ENCODE measurements around the gene MRTFB.
A peak's percentile ranks its signal among the peaks of the same experiment; 100 is the strongest.
"Not testable (repeated sequence)": the region's sequence is repeated elsewhere in the genome, so short reads cannot be mapped to it uniquely, and the experiment has no call there.

Gene MRTFB

DNA sequence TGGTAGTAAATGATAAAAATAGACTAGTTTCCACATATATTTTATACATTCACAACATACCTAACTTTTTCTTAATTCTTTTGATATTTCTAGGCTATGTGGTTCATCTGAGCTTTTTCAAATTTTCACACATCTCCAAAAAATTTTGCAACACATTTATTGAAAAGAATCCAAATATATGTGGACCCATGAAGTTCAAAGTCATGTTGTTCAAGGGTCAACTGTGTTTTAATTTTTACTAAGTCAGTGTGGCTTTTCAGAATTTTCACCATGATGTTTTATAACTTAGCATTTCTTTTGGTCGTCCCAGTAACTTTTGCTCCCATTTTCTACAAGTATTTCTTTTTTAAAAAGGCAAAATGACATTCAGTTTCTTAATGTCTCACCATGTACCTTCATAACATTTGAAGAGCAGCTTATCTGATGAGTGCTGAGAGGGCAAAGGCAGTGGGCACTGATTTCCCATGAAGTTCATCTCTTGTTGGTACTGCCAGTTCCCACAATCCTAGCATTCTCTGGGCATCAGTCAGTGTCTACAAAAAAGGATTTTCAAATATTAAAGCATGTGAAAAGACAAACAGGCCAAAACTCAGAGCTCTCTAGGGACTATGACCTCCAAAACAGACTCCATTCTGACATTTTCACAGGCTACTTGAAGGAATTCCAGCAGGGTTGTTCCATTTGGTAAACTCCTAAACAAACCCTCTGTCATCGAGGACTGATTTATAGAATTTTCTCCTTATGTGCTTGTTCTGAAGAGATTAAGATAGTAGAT lies 80.3 kb downstream of the MRTFB start:
- H3K27ac Mint-ChIP-seq = no peak overlapping the region
- H3K4me3 Mint-ChIP-seq = no peak overlapping the region
- no peaks in the 10 kb centered on the region for H3K36me3 Mint-ChIP-seq (ENCODE audit: low read depth)
- H3K4me1 Mint-ChIP-seq (ENCODE audit: low read depth) = no peaks in the 10 kb centered on the region
- no peaks in the 10 kb centered on the region for H3K9me3 Mint-ChIP-seq
- H3K27me3 Mint-ChIP-seq (ENCODE audit: low read depth) = no peaks in the 10 kb centered on the region

DNA sequence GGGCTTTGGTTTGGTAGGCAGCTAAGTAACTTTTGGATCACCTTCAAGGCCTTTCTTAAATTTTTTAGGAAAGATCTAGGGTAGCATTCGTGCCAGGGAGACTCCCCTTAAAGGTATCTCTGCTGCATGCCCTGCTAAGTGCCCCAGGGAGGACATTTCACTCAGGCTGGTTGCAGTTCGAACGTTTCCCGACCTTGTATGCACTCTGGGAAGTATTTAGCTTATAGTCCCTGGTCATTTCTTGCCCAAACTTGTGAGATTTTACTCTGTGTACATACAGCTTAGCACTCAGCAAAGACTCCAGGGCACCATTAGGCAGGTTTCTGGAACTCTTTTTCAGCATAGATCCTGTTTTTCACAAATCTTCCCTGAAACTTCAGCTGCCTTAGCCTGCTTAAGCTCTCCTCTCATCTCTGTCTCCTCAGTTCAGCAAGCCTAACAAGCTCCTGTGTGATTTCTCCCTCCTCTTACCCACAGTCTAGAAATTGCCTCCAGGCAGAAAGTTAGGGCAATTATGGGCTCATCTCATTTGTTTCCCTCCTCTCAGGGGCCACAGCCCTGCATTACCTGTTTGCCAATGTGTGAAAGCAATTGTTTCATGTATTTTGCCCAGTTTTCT lies 84.6 kb downstream of the MRTFB start:
- no peaks in the 10 kb centered on the region for H3K4me1 Mint-ChIP-seq (ENCODE audit: low read depth)
- H3K27ac Mint-ChIP-seq = no peak overlapping the region
- no peaks in the 10 kb centered on the region for H3K36me3 Mint-ChIP-seq (ENCODE audit: low read depth)
- no peaks in the 10 kb centered on the region for H3K27me3 Mint-ChIP-seq (ENCODE audit: low read depth)
- no peak overlapping the region for H3K4me3 Mint-ChIP-seq
- no peaks in the 10 kb centered on the region for H3K9me3 Mint-ChIP-seq

DNA sequence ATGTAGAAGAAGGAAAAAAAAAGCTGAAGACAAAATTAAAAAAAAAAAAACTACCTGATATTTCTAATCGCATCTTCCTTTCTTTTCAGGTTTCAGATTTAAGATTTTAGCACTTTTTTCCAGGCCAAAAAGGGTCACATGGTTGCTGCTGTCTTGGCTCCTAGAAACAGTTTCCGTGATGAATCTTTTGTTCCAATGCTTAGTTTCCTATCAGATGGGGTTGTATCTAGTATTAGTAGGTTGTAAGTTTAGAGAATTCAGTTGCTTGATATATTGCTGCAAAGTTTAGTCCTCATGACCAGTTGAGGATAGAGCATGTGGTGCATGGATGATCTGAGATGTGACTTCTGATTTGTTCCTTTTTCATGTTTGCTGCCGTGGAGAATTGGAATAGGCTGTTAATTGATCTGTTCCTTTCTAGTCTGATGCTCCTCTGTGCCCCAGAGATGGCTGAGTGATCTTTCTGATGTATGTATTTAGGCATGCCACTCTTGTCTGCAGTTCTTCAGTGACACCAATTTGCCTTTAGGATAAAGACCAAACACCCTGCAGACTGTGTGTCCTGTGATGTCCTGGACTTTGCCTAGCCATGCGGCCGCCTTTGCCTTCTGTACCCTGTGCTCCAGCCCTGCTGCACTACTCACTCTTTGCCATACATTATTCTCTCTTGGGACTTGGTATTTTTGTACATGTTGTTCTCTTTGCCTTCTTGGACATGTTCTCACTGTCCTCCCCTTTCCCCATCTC lies 94.0 kb downstream of the MRTFB start:
- Mint-ChIP-seq H3K4me1 (ENCODE audit: low read depth) (peaks cover 3% of the 10 kb centered on the region), H3K27me3 (ENCODE audit: low read depth) (no peaks in the 10 kb centered on the region), H3K36me3 (ENCODE audit: low read depth) (no peaks in the 10 kb centered on the region), H3K4me3 (no peak overlapping the region), H3K27ac (no peak overlapping the region), H3K9me3 (no peaks in the 10 kb centered on the region)

DNA sequence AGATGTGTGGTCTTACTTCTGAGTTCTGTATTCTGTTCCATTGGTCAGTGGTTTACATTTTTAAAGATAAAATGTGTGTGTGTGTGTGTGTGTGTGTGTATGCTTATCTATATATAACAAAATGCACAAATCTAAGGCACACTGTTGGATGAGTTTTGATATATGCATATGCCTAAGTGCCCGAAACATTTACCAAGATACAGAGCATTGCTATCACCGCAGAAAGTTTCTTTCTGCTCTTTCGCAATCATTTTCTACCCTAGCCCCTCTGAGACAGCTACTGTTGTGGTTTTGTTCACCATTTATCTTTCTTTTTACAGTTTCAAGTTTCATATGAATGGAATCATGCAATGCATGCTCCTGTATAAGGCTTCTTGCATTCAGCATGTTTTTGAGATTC lies 97.0 kb downstream of the MRTFB start:
- H3K4me1 Mint-ChIP-seq (ENCODE audit: low read depth) = peaks cover 3% of the 10 kb centered on the region
- no peaks in the 10 kb centered on the region for H3K36me3 Mint-ChIP-seq (ENCODE audit: low read depth)
- no peaks in the 10 kb centered on the region for H3K27me3 Mint-ChIP-seq (ENCODE audit: low read depth)
- H3K27ac Mint-ChIP-seq = no peak overlapping the region
- H3K4me3 Mint-ChIP-seq = no peak overlapping the region
- no peaks in the 10 kb centered on the region for H3K9me3 Mint-ChIP-seq

DNA sequence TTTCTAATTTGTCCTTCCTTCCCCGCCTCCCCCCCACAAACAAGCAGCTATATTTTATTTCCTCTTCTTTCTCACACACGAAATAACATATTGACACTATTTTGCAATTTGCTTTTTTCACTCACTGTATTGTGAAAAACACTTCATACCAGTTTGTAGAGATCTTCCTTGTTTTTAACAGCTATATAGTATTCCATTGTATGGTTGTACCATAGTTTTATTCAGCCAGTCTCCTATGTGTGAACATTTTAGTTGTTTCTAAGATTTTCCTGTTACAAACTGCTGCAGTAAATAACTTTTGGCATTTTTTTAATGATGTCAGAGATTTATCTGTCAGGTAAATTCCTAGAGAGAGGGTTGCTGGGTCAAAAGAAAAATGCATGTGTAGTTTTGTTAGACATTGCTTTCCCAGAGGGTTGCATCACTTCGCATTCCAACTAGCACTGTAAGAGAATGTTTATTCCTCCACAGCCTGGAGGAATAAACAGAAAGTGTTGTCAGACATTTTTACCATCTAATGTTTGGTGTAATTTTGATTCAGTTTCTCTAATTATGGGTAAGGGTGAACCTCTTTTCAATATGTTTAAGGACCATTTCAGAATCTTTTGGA lies 101.2 kb downstream of the MRTFB start:
- Mint-ChIP-seq H3K9me3 (no peaks in the 10 kb centered on the region), H3K27me3 (ENCODE audit: low read depth) (no peaks in the 10 kb centered on the region), H3K36me3 (ENCODE audit: low read depth) (no peaks in the 10 kb centered on the region), H3K4me3 (no peak overlapping the region), H3K4me1 (ENCODE audit: low read depth) (no peaks in the 10 kb centered on the region), H3K27ac (no peak overlapping the region)

DNA sequence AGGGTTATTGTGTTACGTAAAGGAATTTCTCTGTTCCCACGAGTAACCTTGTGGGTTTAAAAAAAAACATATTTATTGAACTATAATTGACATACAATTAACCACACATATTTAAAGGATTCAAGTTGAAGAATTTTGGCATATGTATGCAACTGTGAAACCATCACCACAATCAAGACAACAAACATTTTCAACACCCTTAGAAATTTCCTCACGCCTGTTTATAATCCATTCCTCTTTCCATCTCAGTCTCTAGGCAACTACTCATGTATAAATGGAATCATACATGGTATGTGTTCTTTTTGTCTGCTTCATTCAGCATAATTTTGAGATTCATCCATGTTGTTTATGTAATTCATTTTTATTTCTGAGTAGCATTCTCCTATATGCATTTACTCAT lies 104.0 kb downstream of the MRTFB start:
- Mint-ChIP-seq H3K27me3 (ENCODE audit: low read depth) (no peaks in the 10 kb centered on the region), H3K36me3 (ENCODE audit: low read depth) (no peaks in the 10 kb centered on the region), H3K4me3 (no peak overlapping the region), H3K27ac (no peak overlapping the region), H3K4me1 (ENCODE audit: low read depth) (no peaks in the 10 kb centered on the region), H3K9me3 (no peaks in the 10 kb centered on the region)

DNA sequence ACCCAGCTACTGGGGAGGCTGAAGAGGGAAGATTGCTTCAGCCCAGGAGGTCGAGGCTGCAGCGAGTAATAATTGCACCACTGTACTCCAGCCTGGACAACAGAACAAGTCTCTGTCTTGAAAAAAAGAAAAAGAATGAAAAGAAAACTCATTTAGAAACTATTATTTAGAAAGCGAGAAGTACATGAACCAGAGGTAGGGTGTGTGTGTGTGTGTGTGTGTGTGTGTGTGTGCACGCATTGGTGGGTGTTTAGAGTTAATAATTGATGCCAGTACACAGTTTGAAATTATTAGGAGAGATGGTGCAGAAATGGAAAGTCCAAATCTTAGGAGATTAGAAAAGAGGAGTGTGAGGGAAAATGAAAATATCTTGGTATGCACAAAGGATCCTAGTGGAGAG lies 106.6 kb downstream of the MRTFB start:
- Mint-ChIP-seq H3K27ac (no peak overlapping the region), H3K4me1 (ENCODE audit: low read depth) (no peaks in the 10 kb centered on the region), H3K36me3 (ENCODE audit: low read depth) (no peaks in the 10 kb centered on the region), H3K4me3 (no peak overlapping the region), H3K9me3 (no peaks in the 10 kb centered on the region), H3K27me3 (ENCODE audit: low read depth) (no peaks in the 10 kb centered on the region)

DNA sequence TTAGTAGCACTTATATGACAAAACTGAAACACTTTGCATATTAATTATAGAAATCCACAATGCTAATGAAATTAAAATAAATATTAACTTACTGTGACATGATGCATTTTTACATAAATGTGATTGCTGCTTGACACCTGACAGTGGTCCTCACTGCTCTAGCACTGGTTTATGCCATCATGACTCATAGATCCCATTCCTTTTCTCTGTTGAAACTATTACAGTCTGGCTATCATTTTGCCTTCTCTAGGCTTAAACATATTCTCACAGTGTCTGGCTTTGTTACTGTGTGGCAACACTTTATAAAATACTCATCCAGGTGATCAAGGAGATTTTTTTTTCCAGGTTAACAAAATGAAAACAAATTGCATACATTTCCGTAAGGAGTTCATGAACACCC lies 108.0 kb downstream of the MRTFB start:
- H3K9me3 Mint-ChIP-seq = no peaks in the 10 kb centered on the region
- H3K4me3 Mint-ChIP-seq = no peak overlapping the region
- H3K36me3 Mint-ChIP-seq (ENCODE audit: low read depth) = no peaks in the 10 kb centered on the region
- no peaks in the 10 kb centered on the region for H3K4me1 Mint-ChIP-seq (ENCODE audit: low read depth)
- no peaks in the 10 kb centered on the region for H3K27me3 Mint-ChIP-seq (ENCODE audit: low read depth)
- H3K27ac Mint-ChIP-seq = no peak overlapping the region

DNA sequence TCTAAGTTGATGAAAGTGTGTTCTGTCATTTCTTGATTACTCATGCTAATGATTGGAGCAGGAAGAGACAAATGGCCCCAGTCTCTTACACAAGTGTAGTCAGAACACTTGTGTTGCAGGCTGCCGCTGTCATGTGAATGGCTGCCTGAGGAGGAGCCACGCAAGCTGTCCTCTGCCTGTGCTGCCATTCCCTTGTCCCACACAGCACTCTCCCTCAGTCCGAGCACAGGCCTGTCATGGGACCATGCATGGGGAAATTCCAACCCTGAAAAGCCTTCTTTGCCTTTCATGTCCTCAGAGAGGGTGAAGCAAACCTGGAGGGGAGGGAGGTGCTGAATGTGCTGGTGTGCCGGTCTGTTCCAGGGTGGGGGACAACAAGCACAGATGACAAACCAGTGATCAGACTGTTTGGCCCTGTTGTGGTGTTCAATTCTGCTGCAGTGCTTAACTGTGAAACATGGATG lies 109.4 kb downstream of the MRTFB start:
- H3K27ac Mint-ChIP-seq = no peak overlapping the region
- H3K9me3 Mint-ChIP-seq = no peaks in the 10 kb centered on the region
- no peaks in the 10 kb centered on the region for H3K27me3 Mint-ChIP-seq (ENCODE audit: low read depth)
- no peak overlapping the region for H3K4me3 Mint-ChIP-seq
- H3K4me1 Mint-ChIP-seq (ENCODE audit: low read depth) = no peaks in the 10 kb centered on the region
- no peaks in the 10 kb centered on the region for H3K36me3 Mint-ChIP-seq (ENCODE audit: low read depth)

DNA sequence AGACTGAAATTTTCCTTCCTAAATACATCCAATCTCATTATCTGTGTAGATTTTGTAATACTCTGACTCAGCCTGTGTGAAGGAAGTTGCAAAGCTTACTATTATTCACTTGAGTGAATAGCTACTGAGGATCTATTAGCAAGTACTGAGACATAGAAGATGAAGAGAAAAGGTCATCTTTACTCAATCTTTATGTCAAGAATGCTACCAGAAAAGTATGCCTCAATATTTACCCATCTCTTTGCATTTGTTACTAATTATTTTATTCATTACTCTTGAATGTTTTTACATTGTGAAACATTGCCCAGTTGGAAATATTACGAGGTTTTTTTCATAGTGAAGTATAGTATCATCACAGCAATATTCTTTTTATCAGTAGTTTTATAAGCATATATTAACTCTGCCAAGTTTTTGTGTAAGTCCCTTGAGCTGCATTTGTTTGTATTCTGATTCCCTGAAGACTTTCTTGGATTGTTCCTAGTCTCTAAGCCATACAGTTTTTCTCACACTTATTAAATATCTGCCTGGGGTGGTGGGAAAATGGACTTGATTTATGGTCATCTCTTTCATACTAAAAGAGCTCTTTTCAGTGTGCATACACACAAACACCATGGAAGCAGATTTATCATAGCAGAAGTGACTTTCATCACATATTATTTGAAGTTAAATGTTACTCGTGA lies 110.4 kb downstream of the MRTFB start:
- Mint-ChIP-seq H3K36me3 (ENCODE audit: low read depth) (no peaks in the 10 kb centered on the region), H3K9me3 (no peaks in the 10 kb centered on the region), H3K27ac (no peak overlapping the region), H3K4me3 (no peak overlapping the region), H3K27me3 (ENCODE audit: low read depth) (no peaks in the 10 kb centered on the region), H3K4me1 (ENCODE audit: low read depth) (peaks cover 4% of the 10 kb centered on the region)

DNA sequence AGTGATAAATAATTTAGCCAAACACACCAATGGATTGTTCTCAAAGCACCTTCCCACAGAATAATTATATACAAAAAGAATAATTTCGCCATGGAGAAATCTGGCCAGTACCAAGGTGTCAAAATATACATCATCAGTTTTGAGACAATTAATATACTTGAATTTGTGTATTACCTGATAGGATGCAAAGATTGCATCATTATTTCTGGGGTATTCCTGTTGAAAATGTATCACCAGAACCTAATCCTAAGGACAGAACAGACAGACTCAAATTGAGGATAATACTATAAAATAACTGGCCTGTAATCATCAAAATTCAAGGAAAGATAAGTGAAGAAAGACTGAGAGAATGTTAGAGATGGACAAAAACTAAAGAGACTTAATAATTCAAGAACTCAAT lies 111.9 kb downstream of the MRTFB start:
- no peaks in the 10 kb centered on the region for H3K36me3 Mint-ChIP-seq (ENCODE audit: low read depth)
- no peaks in the 10 kb centered on the region for H3K9me3 Mint-ChIP-seq
- no peak overlapping the region for H3K4me3 Mint-ChIP-seq
- H3K27ac Mint-ChIP-seq = no peak overlapping the region
- H3K27me3 Mint-ChIP-seq (ENCODE audit: low read depth) = no peaks in the 10 kb centered on the region
- peaks cover 7% of the 10 kb centered on the region for H3K4me1 Mint-ChIP-seq (ENCODE audit: low read depth)

DNA sequence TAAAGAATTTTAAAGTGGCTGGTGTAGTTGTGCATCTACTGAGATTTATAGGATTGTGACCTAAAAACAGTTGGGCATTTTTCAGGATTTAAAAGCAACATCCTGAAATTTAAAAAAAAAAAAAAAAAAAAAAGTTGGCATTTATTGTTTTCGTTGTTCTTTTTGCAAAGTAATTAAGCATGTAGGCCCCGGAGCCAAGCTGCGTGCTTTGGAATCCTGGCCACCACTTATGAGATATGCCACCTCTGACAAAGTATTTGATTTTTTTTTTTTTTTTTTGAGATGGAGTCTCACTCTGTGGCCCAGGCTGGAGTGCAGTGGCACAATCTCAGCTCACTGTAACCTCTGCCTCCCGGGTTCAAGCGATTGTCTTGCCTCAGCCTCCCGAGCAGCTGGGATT lies 112.8 kb downstream of the MRTFB start:
- not testable (repeated sequence) for H3K4me1 Mint-ChIP-seq (ENCODE audit: low read depth); H3K4me3 Mint-ChIP-seq; H3K9me3 Mint-ChIP-seq; H3K27me3 Mint-ChIP-seq (ENCODE audit: low read depth); H3K27ac Mint-ChIP-seq; H3K36me3 Mint-ChIP-seq (ENCODE audit: low read depth)

DNA sequence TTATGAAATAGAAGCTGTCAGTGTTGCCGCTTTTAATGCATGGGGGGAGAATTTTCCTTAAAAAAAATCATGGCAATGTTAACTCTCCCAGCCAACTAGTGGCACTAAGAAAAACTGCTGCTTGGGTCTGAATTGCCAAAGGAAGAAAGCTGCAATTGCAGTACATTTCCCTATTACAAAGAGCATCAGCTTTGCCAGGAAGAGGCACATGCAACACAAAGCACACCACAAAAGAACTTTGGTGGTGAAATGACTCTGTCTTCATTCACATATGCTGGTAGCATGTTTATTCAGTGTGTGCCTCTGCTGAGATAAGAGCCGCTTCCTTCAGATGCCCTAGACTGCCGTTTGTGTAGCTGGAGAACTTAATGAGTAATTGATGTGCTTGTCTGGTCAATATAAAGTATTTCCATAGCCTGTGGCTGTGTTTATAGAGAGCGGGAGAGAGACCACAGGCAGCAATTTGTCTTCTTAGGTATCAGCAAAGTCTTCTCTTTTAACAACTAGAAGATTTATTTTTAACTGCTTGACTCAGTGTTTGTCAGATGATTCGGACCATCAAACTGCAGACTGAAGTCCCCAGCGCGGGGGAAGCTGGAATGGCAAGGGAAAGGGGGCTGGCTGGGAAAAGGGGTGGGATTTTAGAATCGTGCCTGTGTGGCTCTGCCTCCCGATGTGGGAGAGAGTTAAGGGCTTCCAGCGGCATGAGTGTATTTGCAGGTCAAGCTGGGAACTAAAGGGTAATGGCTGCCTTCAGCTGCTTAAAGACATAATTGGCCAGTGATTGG lies 115.1 kb downstream of the MRTFB start:
- H3K27ac Mint-ChIP-seq = no peak overlapping the region
- H3K9me3 Mint-ChIP-seq = no peaks in the 10 kb centered on the region
- H3K4me3 Mint-ChIP-seq = peak overlapping the region; percentile 22
- H3K27me3 Mint-ChIP-seq (ENCODE audit: low read depth) = no peaks in the 10 kb centered on the region
- no peaks in the 10 kb centered on the region for H3K36me3 Mint-ChIP-seq (ENCODE audit: low read depth)
- H3K4me1 Mint-ChIP-seq (ENCODE audit: low read depth) = peaks cover 7% of the 10 kb centered on the region

DNA sequence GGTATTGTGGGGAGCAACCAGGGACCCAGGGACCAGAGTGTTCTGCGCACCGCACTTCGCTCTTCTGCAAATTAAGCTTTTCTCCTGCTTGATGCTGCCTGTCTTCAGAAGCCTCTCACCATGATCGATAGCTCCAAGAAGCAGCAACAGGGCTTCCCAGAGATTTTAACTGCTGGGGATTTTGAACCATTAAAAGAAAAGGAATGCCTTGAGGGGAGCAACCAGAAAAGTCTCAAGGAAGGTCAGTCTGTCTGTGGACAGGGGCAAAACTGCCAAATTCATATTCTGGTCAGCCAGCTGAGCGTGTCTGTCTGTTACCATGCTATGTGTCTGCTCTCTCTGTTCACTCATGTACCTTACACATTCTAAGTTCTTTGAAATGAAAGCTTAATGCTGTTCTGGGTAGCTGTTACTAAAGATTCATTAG lies 115.7 kb downstream of the MRTFB start:
- Mint-ChIP-seq H3K4me1 (ENCODE audit: low read depth) (peaks cover 7% of the 10 kb centered on the region), H3K4me3 (peak overlapping the region; percentile 19), H3K9me3 (no peaks in the 10 kb centered on the region), H3K27ac (no peak overlapping the region), H3K36me3 (ENCODE audit: low read depth) (no peaks in the 10 kb centered on the region), H3K27me3 (ENCODE audit: low read depth) (no peaks in the 10 kb centered on the region)

Data from T-helper 1 cell treated with Interleukin-12 subunit alpha and Interleukin-12 subunit beta and Interleukin-4 antibody, amounts not matched to agents 30 μg/mL and 1 μg/mL, for 36 hours (primary cell).